ENCODE data around the gene DCAF12.

Gene DCAF12

GRCh38 chr9:34127035-34127948, 794 bp upstream of the DCAF12 start:
- peak in 2 of 10 donors; percentile 5 to 81 for DNase-seq
- intact Hi-C loops (cut with DNase I), result loop anchor here (5.0 kb wide), 2 partner anchors 50 to 125 kb away; partner anchors contain the start of gene UBAP1

DNA sequence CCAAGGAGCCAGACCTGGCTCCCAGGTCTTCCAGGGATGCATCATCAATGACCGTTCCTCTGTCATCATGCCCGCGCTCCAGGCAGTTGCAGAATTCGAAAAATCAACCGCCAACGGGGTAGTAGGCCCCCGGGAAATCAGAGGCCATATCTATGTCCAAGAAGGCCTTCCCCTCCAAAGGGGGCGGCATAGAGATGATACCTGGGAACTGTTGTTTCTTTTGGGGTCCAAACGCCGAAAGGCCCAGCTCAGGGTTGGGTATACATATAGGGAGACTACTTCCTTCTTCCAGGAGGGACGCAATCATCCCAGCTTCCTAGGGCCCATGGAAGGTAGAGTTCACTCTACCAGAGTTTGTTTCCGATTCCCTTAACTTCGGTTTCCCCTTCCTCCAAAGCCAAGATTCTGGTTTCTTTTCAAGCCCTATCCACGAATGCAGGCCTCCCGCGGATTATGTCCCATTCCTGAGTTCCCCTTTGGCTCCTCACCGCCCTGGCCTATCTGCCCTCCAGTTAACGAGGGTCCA, 754 bp downstream of the DCAF12 start:
- no peak for DNase-seq
- intact Hi-C loops (cut with DNase I), result loop anchor here (5.0 kb wide), 2 partner anchors 52 to 127 kb away; partner anchors contain the start of gene UBAP1

DNA sequence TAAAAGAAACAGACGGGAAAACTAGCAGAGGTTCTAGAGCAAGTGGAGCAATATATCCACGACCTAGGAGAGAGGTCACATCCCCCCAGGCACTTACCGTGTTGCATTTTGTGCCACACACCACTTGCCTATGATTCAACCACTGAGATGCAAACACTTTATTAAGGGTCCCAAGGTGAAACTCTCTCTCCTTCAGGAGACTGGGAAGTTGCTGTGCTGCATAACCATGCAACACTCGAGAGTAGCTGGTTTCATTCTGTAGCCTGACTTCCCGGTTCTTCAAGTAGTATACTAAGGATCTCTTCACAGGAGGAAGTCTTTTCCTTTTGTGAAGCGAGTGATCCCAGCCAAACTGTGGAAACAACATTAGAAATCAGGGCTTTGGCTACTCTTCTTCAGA, 1.6 kb downstream of the DCAF12 start:
- intact Hi-C loops (cut with DNase I), result loop anchor here (5.0 kb wide), 2 partner anchors 52 to 127 kb away; partner anchors contain the start of gene UBAP1
- no peak for DNase-seq

DNA sequence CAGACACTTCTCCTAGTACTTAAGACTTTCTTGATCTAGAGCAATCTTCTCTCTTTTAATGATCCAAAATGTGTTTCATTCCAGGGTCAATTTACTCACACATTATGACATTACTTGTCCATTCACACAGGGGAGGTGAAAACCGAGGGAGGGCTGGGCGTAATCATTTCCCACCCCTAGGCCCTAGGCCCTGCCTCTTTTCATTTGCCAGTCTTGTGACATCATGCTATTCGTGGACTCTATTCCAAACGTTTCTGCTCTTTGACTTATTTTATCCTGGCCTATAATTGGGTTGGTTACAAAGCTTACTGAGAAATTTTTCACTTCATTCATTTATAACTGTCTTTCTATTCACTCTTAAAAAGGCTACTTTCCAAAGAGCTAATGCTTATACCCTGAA, 2.4 kb downstream of the DCAF12 start:
- intact Hi-C loops (cut with DNase I), result no loop called here

GRCh38 chr9:34123682-34124081, 2.8 kb downstream of the DCAF12 start:
- DNase-seq, result peak in 1 of 10 donors; percentile 5
- intact Hi-C loops (cut with DNase I), result no loop called here

More for the DNA sequence above, 2.4 kb downstream of the DCAF12 start:
- peak in 1 of 10 donors; percentile 14 for DNase-seq

DNA sequence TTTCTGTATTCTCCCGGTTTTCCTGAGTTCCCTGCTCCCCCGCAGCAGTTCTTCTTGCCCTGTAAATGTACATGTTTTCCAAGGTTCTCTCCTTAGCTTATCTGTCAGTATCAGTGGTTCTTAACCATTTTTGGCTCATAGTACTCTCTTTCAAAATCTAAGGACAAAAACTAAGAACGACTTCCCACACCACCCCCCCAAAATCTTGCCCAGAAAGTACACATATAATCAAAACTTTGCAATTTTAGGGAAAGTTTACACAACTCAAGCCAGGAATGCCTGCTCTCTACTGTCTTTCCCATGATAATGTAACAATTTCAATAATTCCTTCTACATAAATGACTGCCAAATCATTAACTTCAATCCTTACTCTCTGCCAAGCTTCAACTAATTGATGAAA, 4.5 kb downstream of the DCAF12 start:
- intact Hi-C loops (cut with DNase I), result no loop called here

GRCh38 chr9:34119713-34120112, 6.8 kb downstream of the DCAF12 start:
- intact Hi-C loops (cut with DNase I), result no loop called here

More for the DNA sequence above, 4.5 kb downstream of the DCAF12 start:
- DNase-seq, result no peak

GRCh38 chr9:34114436-34114835, 12.1 kb downstream of the DCAF12 start:
- no peak for DNase-seq
- intact Hi-C loops (cut with DNase I), result no loop called here

More at GRCh38 chr9:34119713-34120112, 6.8 kb downstream of the DCAF12 start:
- DNase-seq, result peak in 1 of 10 donors; percentile 3

DNA sequence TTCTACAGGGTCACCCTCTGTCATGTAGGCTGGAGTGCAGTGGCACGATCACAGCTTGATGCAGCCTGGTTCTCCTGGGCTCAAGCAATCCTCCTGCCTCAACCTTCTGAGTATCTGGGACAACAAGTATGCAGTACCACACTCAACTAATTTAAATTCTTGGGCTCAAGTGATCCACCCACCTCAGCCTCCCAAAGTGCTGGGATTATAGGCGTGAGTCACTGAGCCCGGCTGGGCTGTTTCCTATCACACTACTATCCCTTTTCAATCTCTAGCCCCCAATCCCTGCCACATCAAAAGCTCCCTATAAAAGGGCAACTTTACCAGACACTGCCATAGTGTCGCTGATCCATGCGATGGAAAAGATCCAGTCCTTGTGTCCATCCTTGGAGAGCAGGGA, 20.4 kb downstream of the DCAF12 start:
- intact Hi-C loops (cut with DNase I), result no loop called here
- DNase-seq, result peak in 1 of 10 donors; percentile 5

DNA sequence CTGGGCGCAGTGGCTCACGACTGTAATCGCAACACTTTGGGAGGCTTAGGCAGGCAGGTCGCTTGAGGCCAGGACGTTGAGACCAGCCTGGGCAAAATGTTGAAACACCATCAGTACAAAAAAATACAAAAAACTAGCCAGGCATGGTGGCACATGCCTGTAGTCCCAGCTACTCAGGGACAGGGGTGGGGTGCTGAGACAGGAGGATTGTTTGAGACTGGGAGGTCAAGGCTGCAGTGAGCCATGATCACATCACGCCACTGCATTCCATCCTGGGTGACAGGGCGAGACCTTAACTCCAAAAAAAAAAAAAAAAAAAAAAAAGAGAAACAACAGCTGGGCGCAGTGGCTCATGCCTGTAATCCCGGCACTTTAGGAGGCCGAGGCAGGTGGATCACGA, 23.7 kb downstream of the DCAF12 start:
- no peak for DNase-seq
- intact Hi-C loops (cut with DNase I), result no loop called here

- DNase-seq, result no peak
- intact Hi-C loops (cut with DNase I), result no loop called here
These were observed 28.2 kb downstream of the DCAF12 start for GRCh38 chr9:34098307-34098706.

DNA sequence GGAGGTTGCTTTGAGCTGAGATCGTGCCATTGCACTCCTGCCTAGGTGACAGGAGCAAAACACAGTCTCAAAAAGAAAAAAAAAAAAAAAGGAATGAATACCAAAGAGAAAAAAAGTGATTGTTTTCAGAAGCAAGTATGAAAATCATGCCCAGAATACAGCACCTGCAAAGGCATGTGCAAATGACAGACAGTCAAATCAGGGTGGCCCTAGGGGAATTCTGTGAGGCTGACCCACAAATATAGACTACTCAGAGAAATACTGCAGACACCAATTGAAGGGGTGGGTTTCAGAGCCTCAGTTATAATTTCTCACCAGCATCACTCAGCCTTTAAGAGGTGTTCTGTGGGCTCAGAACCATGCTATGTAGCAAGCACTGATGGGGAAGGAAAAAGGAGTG, 28.6 kb downstream of the DCAF12 start:
- DNase-seq, result no peak
- intact Hi-C loops (cut with DNase I), result no loop called here

DNA sequence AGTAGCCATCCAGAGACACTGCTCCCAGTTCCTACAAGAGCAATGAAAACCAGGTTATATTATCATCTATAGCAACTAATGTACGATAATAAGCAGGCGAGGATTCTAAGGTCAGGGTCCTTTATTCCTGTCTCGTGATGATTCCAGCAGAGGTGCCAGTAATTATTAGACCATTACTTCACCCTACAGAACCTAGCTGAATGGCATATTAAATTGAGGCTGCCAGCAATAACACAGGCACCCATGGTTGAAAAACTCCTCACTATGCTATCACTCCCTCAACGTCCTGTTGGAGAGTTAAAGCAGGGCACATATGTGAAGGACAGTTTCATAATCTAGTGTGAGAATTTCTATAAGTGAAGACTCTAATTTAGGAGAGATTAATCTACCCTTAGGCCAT, 29.7 kb downstream of the DCAF12 start:
- DNase-seq, result no peak
- intact Hi-C loops (cut with DNase I), result no loop called here

DNA sequence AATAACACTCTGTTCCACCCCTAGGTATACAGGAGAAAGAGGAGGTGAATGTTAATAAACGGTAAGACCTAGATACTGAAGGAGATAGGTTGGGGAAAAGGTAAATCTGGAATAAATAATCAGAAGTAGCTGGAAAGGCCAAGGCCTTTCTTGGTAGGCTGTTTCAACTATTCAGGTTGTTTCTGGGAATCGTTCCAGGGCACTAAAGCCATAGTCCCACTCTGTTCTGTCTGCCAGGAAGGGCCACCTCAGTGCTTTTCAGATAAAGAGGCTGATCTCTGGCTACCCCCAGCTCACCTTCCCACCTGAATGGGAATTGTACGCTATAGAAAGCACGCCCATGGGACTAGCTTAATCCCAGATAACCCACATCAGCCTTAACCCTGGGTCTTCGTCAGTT, 32.9 kb downstream of the DCAF12 start:
- intact Hi-C loops (cut with DNase I), result no loop called here
- DNase-seq, result no peak

- intact Hi-C loops (cut with DNase I), result no loop called here
- DNase-seq, result no peak
These were observed 37.2 kb downstream of the DCAF12 start for GRCh38 chr9:34089311-34089710.

DNA sequence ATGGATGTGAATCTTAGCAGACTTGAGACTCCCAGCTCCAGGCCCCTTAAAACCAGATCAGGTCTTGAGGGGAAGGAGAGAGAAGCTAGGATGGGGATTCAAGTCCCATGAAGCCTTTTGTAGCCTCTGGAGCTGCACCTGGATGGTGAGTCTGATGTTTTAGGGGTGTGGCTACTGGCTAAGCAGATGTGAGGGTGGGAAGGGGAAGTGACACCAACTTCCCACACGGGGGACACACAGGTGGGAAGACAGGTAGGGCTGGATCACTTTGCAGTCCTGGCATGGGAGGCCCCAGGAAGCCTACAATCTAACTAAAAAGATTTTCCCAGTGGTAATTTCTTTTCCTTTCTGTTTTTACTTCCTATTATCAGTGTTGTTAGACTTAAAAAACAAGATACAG, 39.1 kb downstream of the DCAF12 start:
- intact Hi-C loops (cut with DNase I), result no loop called here
- no peak for DNase-seq

GRCh38 chr9:34086864-34087263, 39.6 kb downstream of the DCAF12 start:
- intact Hi-C loops (cut with DNase I), result no loop called here
- DNase-seq, result no peak

GRCh38 chr9:34085581-34086500, 40.7 kb downstream of the DCAF12 start:
- peak in 4 of 10 donors; percentile 17 to 33 (median 22) for DNase-seq

GRCh38 chr9:34084562-34084961, 41.9 kb downstream of the DCAF12 start:
- intact Hi-C loops (cut with DNase I), result no loop called here
- DNase-seq, result peak in 8 of 10 donors; percentile 23 to 86 (median 44)

More at GRCh38 chr9:34085581-34086500, 40.7 kb downstream of the DCAF12 start:
- intact Hi-C loops (cut with DNase I), result no loop called here

- intact Hi-C loops (cut with DNase I), result no loop called here
- DNase-seq, result no peak
These were observed 47.3 kb downstream of the DCAF12 start for GRCh38 chr9:34079181-34079580.
